Urinary bladder (tissue), 4 donors: ENCODE data around the gene TRMT2B. TPM values are rescaled to one million over a fixed set of nuclear protein-coding genes. Genes with fewer than 3 reads are reported as not detected.
"Not testable (repeated sequence)": the region's sequence is repeated elsewhere in the genome, so short reads cannot be mapped to it uniquely, and the experiment has no call there.

Experiments
- DNase-seq: peaks from one replicate; pipeline ENCODE4 v3.0.0-alpha.2; 2015; ENCODE audit errors: extremely low spot score
- H3K27ac ChIP-seq: one replicate; pipeline ENCODE4 v1.5.1; 2013; ENCODE audit warnings: low read depth, mild to moderate bottlenecking, moderate library complexity
- H3K36me3 ChIP-seq: one replicate; pipeline ENCODE4 v1.6.1; 2013; ENCODE audit warnings: mild to moderate bottlenecking, moderate library complexity; ENCODE audit not compliant: insufficient read depth
- H3K4me1 ChIP-seq: one replicate; pipeline ENCODE4 v1.6.1; 2013; ENCODE audit warnings: mild to moderate bottlenecking, moderate library complexity; ENCODE audit not compliant: insufficient read depth
- H3K4me3 ChIP-seq: one replicate; pipeline ENCODE4 v1.5.1; 2013; ENCODE audit warnings: low read depth, low read length
- WGBS: extraction: QIAGEN DNeasy Blood & Tissue Kit; methylation state at CpG from one replicate; pipeline ENCODE4 v1.1.7; 2013; 5-methylcytosine and 5-hydroxymethylcytosine counted together
- polyA plus RNA-seq: library from polyadenylated mRNA; stranded (reverse); fragments of 200-250 nt; gene quantifications from one replicate; pipeline ENCODE4 v1.2.3, GENCODE V29; 2013
- total RNA-seq: library from RNA; depleted of rRNA; stranded (reverse); fragments of >200 nt; gene quantifications from one replicate; pipeline ENCODE4 v1.2.3, GENCODE V29; 2014
- donor health status: healthy with polysubstance abuse.
- donor health status: healthy.

TRMT2B gene
- total RNA-seq: 16.5 TPM
- 6.4 TPM for polyA plus RNA-seq

- WGBS: 0% methylated on average over 43 of the region's 43 CpGs
- Histone ChIP-seq H3K4me3 (peak within 1 kb of the TSS; percentile 55), H3K36me3 (no peaks in the 10 kb centered on the region), H3K4me1 (no peaks in the 10 kb centered on the region), H3K27ac (peak within 1 kb of the TSS; percentile 82)
- DNase-seq: peak; percentile 40
These were observed at the start of gene TRMT2B for GRCh38 chrX:101051549-101052302. TRMT2B (minus strand) TSS chrX:101052111; CDS start chrX:101042289, 9,822 bp downstream.

- H3K4me1 ChIP-seq: no peaks in the 10 kb centered on the region
- peak; percentile 77 for DNase-seq
- H3K27ac ChIP-seq: peak within 1 kb of the TSS; percentile 83
- no peaks in the 10 kb centered on the region for H3K36me3 ChIP-seq
- peak within 1 kb of the TSS; percentile 35 for H3K4me3 ChIP-seq
- under 1% methylated on average over 48 of the region's 48 CpGs for WGBS
These were observed 45.9 kb upstream of the TRMT2B start, which contains the start of gene CENPI for GRCh38 chrX:101097546-101098453. CENPI (plus strand) TSS chrX:101098204; CDS start chrX:101101071, 2,867 bp downstream.

GRCh38 chrX:101091817-101092216 lies 39.9 kb upstream of the TRMT2B start:
- no peak for DNase-seq
- no peak overlapping the region for H3K27ac ChIP-seq
- WGBS: 95% methylated on average over 1 of the region's 1 CpG
- no peak overlapping the region for H3K4me3 ChIP-seq
- H3K4me1 ChIP-seq: no peaks in the 10 kb centered on the region
- no peaks in the 10 kb centered on the region for H3K36me3 ChIP-seq

GRCh38 chrX:101081231-101081630 lies 29.3 kb upstream of the TRMT2B start:
- Histone ChIP-seq H3K27ac (no peak overlapping the region), H3K36me3 (no peaks in the 10 kb centered on the region), H3K4me3 (no peak overlapping the region), H3K4me1 (peaks cover 2% of the 10 kb centered on the region)
- 39% methylated on average over 3 of the region's 3 CpGs for WGBS
- DNase-seq: no peak

- Histone ChIP-seq H3K4me3 (no peak overlapping the region), H3K4me1 (peaks cover 2% of the 10 kb centered on the region), H3K27ac (no peak overlapping the region), H3K36me3 (no peaks in the 10 kb centered on the region)
- DNase-seq: no peak
- 49% methylated on average over 3 of the region's 3 CpGs for WGBS
These were observed 28.6 kb upstream of the TRMT2B start for GRCh38 chrX:101080326-101081124.

GRCh38 chrX:101079736-101080270 lies 27.9 kb upstream of the TRMT2B start:
- Histone ChIP-seq H3K4me1 (peaks cover 2% of the 10 kb centered on the region), H3K27ac (no peak overlapping the region), H3K36me3 (no peaks in the 10 kb centered on the region), H3K4me3 (peak overlapping the region; percentile 28)
- 26% methylated on average over 8 of the region's 8 CpGs for WGBS
- no peak for DNase-seq

GRCh38 chrX:101078716-101079598 lies 27.0 kb upstream of the TRMT2B start, which contains the start of gene TMEM35A:
TMEM35A (plus strand) TSS chrX:101078879; CDS start chrX:101079003, 124 bp downstream.
- H3K36me3 ChIP-seq: no peaks in the 10 kb centered on the region
- no peak for DNase-seq
- H3K4me1 ChIP-seq: peaks cover 2% of the 10 kb centered on the region
- 3% methylated on average over 23 of the region's 23 CpGs for WGBS
- peak within 1 kb of the TSS; percentile 28 for H3K4me3 ChIP-seq
- H3K27ac ChIP-seq: no peak within 1 kb of the TSS

GRCh38 chrX:101071582-101071981 lies 19.7 kb upstream of the TRMT2B start:
- Histone ChIP-seq H3K36me3 (no peaks in the 10 kb centered on the region), H3K4me3 (no peak overlapping the region)
- 67% methylated on average over 3 of the region's 3 CpGs for WGBS

GRCh38 chrX:101062176-101062575 lies 10.3 kb upstream of the TRMT2B start:
- no peak overlapping the region for H3K4me3 ChIP-seq
- no peaks in the 10 kb centered on the region for H3K4me1 ChIP-seq

More at GRCh38 chrX:101071582-101071981, 19.7 kb upstream of the TRMT2B start:
- no peak overlapping the region for H3K27ac ChIP-seq
- DNase-seq: no peak
- no peaks in the 10 kb centered on the region for H3K4me1 ChIP-seq

GRCh38 chrX:101057093-101057714 lies 5.3 kb upstream of the TRMT2B start:
- no peak overlapping the region for H3K27ac ChIP-seq
- H3K36me3 ChIP-seq: no peaks in the 10 kb centered on the region
- no peak overlapping the region for H3K4me3 ChIP-seq
- no peaks in the 10 kb centered on the region for H3K4me1 ChIP-seq
- 80% methylated on average over 3 of the region's 3 CpGs for WGBS
- no peak for DNase-seq

More at GRCh38 chrX:101062176-101062575, 10.3 kb upstream of the TRMT2B start:
- H3K27ac ChIP-seq: no peak overlapping the region
- H3K36me3 ChIP-seq: no peaks in the 10 kb centered on the region
- no peak for DNase-seq

GRCh38 chrX:101056551-101056950 lies 4.6 kb upstream of the TRMT2B start:
- not testable (repeated sequence) for H3K4me1 ChIP-seq, H3K36me3 ChIP-seq, DNase-seq, H3K4me3 ChIP-seq, H3K27ac ChIP-seq
- WGBS: 86% methylated on average over 4 of the region's 4 CpGs

- 14% methylated on average over 5 of the region's 5 CpGs for WGBS
- Histone ChIP-seq H3K27ac (no peak overlapping the region), H3K36me3 (no peaks in the 10 kb centered on the region), H3K4me1 (no peaks in the 10 kb centered on the region), H3K4me3 (peak overlapping the region; percentile 55)
- no peak for DNase-seq
These were observed 760 bp downstream of the TRMT2B start for GRCh38 chrX:101051153-101051548.
